ENCODE results near the gene DPP3. TPM values are rescaled to one million over a fixed set of nuclear protein-coding genes. Genes with fewer than 3 reads are reported as not detected.

The DPP3 gene
- total RNA-seq, 1 experiment from 2014 or later = 180 TPM

- ATAC-seq (no peak), DNase-seq (ENCODE audit: low read depth, low spot score) (no peak)
- Histone ChIP-seq H3K4me1 (ENCODE audit: control insufficient read depth, insufficient read depth, low read length) (peaks cover 4% of the 10 kb centered on the region), H3K36me3 (ENCODE audit: control insufficient read depth, insufficient read depth, low read length) (no peaks in the 10 kb centered on the region), H3K27me3 (ENCODE audit: control insufficient read depth, insufficient read depth, low read length) (no peaks in the 10 kb centered on the region), H3K9me3 (ENCODE audit: control insufficient read depth, insufficient read depth, low read depth, low read length) (no peaks in the 10 kb centered on the region), H3K27ac (ENCODE audit: low read length) (no peak overlapping the region), H3K4me3 (ENCODE audit: low read depth in 2 of 2, low read length in 2 of 2) (no peak overlapping the region)
- TF ChIP-seq POLR2AphosphoS5 (IDR thresholded peaks at IDR 0.05; ENCODE audit: low read depth, low read length) (no peak), TCF7L2 (IDR thresholded peaks at IDR 0.05; ENCODE audit: low read depth, low read length) (no peak), SIN3A (IDR thresholded peaks at IDR 0.05; ENCODE audit: borderline replicate concordance, insufficient read depth, low read depth, low read length) (no peak), REST (IDR thresholded peaks at IDR 0.05; ENCODE audit: insufficient read depth in 1 of 2, low read depth in 2 of 2, low read length in 1 of 2) (no peak)
- intact Hi-C loops (cut with micrococcal nuclease; ENCODE audit: unreplicated experiment) (no loop called here), in situ Hi-C loops (cut with HindIII; ENCODE audit: low pct_unique_long_range_greater_than_20kb, low sequenced_read_pairs) (no loop called here)
- CTCF ChIA-PET = no interaction called here
- POLR2A ChIA-PET = no interaction called here
- BruUV-seq (replicated peaks) = no TSS peak
Observed at GRCh38 chr11:66476173-66476840, 3.9 kb upstream of the DPP3 start.

- intact Hi-C loops (cut with micrococcal nuclease; ENCODE audit: unreplicated experiment) (no loop called here), in situ Hi-C loops (cut with HindIII; ENCODE audit: low pct_unique_long_range_greater_than_20kb, low sequenced_read_pairs) (no loop called here)
- Histone ChIP-seq H3K27me3 (ENCODE audit: control insufficient read depth, insufficient read depth, low read length) (no peaks in the 10 kb centered on the region), H3K4me1 (ENCODE audit: control insufficient read depth, insufficient read depth, low read length) (peaks cover 4% of the 10 kb centered on the region), H3K36me3 (ENCODE audit: control insufficient read depth, insufficient read depth, low read length) (no peaks in the 10 kb centered on the region), H3K9me3 (ENCODE audit: control insufficient read depth, insufficient read depth, low read depth, low read length) (no peaks in the 10 kb centered on the region), H3K4me3 (ENCODE audit: low read depth in 2 of 2, low read length in 2 of 2) (no peak overlapping the region), H3K27ac (ENCODE audit: low read length) (no peak overlapping the region)
- TF ChIP-seq CTCF (IDR thresholded peaks at IDR 0.05) (no peak), SIN3A (IDR thresholded peaks at IDR 0.05; ENCODE audit: borderline replicate concordance, insufficient read depth, low read depth, low read length) (no peak), POLR2AphosphoS5 (IDR thresholded peaks at IDR 0.05; ENCODE audit: low read depth, low read length) (no peak), REST (IDR thresholded peaks at IDR 0.05; ENCODE audit: insufficient read depth in 1 of 2, low read depth in 2 of 2, low read length in 1 of 2) (no peak), TCF7L2 (IDR thresholded peaks at IDR 0.05; ENCODE audit: low read depth, low read length) (no peak)
- ATAC-seq = no peak
- ChIA-PET CTCF (no interaction called here), POLR2A (no interaction called here)
- no peak for DNase-seq (ENCODE audit: low read depth, low spot score)
- no TSS peak for BruUV-seq (replicated peaks)
Observed at GRCh38 chr11:66476841-66477251, 3.4 kb upstream of the DPP3 start.

Data from Panc1 (cell line).